ENCODE data around the gene GDF7.

- TF ChIP-seq CTCF (IDR thresholded peaks at IDR 0.05; ENCODE audit: poor library complexity) (no peak), EZH2 (IDR thresholded peaks at IDR 0.05; ENCODE audit: borderline replicate concordance) (no peak), EZH2phosphoT487 (IDR thresholded peaks at IDR 0.05; ENCODE audit: low read depth, severe bottlenecking, unreplicated experiment) (no peak)
Observed at GRCh38 chr2:20678780-20679179, 11.8 kb downstream of the GDF7 start.

Measured in hepatocyte (in vitro differentiated cells).